ENCODE measurements around the gene LRFN4.

- TF ChIP-seq CTCF (IDR thresholded peaks at IDR 0.05; ENCODE audit: insufficient read depth, low read length, poor library complexity, severe bottlenecking) = no peak
- TF ChIP-seq EZH2phosphoT487 (conservative IDR thresholded peaks at IDR 0.05; ENCODE audit: low read length) = no peak
These were observed 47.3 kb upstream of the LRFN4 start for GRCh38 chr11:66809592-66809991.
